ENCODE measurements around the gene FREM2.

FREM2 gene

DNA sequence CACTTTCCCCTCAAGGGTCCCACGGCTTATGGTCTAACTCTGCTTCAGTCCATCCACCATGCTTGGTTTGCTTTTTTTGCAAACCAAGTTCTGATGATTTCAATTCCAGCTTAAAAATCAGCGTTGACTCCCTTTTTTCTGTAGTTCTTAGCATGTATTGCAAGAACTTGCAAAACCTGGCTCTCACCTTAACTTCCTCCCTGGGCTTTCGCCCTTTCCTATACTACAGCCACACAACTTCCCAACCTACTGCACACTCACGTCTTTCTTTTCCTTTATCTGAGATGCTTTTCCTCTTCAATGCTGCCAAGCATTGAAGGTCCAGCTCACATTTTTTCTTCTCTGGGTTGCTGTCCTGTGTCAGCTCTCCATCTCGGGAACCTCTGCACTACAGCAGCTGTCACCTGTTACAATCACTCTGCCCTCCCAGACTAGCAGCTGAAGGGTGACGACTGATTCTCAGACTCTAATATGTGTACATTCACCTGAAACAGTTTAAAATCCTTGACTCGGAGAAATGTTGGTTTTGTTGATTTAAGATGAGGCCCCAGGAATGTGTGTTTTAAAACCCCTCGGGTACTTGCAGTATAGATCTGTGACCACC is 143.7 kb downstream of the FREM2 start:
- DNase-seq, result no peak

DNA sequence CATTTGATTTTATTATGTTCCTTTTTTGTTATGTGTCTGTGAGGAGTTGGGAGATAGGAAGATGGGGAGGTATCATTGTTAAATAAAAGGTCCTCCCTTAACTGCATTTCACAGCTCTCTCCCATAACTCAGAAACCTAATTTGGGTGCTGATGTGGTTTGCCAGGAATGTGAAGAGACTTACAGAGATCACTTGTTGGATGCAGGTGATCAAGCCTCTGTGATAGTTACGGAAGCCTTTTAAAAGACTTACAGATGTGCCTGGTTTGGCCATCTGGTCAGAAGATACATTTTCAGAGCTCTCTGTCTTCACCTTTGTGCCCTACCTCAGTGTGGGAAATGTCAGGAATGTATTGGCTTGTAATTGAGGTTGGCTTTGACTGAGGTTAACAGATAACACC is 157.7 kb downstream of the FREM2 start:
- no peak for DNase-seq

DNA sequence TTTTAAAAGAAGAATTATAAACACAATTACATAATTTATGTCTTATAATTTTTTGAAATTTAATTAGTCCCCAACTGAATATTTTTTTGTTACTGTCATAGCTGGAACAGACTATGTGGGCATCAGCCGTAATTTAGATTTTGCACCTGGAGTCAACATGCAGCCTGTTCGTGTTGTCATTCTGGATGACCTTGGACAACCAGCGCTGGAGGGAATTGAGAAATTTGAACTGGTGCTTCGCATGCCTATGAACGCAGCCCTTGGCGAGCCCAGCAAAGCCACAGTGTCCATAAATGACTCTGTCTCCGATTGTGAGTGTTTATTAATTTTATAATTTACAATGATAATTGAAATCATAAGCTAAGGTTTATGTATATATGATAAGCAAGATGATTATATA is 161.5 kb downstream of the FREM2 start:
- no peak for DNase-seq

DNA sequence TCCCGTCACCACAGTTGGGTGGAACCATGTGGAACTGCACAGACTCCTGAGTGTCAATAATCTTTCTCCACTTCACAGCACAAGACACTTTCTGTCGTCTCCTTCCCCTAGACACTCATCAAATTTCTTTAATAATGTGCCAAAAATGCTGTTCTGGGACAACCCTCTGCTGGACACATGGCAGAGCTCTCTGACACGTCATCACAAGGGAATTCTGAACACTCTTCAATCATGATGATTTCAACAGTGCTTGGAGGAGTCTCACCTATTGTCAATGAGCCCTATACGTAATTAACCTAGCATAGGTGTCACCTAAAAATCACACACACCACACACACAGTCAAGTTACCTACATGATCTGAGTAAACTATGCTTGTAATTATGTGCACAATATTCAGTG is 162.4 kb downstream of the FREM2 start:
- DNase-seq, result no peak

DNA sequence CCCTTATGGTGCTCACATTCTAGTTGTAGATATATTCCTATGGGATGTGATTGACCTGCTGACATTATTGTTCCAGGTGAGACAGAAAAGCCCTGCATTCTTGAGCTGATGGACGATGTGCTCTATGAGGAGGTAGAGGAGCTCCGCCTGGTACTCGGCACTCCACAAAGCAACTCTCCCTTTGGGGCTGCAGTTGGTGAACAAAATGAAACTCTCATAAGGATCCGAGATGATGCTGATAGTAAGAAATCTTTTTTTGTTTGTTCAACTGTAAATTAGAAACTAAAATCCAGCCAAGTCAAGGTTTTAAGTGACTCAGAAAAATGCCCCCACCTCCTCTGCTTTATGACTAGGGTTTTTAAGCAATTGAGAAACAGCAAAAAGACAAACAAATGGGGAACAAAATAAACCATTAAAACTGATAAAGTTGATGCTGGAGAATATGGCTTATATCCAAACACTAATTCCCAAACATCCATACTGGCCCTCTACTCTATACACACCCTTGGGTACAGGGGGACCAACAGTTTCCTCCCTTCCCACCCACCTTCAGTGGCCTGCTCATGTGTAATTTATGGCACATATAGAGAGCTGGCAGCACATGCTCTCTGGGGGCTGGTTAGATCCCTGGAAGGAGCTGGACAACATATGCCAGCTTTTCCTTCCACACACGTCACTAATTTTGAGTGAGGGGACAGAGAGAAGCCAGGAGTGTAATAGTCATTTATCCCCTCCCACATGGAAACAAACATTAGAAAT is 164.2 kb downstream of the FREM2 start:
- DNase-seq, result no peak

DNA sequence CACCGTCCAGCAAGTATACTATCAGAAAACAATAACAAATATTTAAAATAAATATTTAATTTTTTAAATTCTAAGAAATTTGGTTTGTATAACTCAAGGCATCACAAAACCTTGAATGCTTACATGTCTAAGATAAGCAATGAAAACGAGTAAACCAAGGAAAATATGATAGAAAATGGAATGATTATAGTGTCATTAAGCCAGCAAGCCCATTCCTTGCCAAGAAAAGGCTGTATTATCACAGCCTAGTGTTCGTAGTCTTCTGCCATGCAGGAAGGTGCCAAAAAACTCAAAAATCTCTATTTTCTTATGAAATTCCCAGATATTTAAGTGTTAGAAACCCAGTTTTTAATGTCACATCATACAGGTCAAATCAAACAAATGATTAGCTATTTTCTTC is 167.3 kb downstream of the FREM2 start:
- no peak for DNase-seq

DNA sequence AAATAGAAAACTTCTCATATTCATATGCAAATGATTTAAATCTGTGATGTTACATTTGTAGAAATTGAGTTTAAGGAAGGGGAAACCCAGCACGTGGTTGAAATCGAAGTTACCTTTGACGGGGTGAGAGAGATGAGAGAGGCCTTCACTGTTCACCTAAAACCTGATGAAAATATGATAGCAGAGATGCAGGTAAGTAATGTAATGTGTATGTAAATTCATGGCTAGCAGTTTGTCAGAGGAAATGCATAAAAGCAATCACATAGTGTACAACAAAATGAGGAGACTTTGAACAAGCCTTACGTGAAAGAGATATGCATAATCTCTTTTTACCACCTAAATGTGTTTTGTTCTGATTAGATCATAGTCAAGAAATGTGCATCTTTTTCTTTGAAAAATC is 169.2 kb downstream of the FREM2 start:
- DNase-seq, result no peak

DNA sequence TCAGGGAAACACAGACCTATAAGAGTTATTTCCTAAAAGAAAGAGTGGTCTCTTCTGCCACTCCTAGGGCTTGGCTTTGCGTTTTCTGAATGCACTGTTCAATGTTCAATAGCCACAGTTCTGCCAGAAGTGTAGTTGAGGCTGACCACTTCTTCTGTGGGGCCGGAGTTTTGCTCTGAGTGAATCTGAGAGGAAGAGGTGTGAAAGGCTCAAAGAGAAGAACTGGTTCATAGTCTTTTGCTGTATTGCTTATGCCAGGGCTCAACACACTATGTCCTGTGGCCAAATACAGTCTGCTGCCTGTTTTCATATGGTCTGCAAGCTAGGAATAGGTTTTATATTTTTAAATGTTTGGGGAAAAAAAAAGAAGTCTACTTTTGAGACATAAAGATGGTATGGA is 175.6 kb downstream of the FREM2 start:
- no peak for DNase-seq

DNA sequence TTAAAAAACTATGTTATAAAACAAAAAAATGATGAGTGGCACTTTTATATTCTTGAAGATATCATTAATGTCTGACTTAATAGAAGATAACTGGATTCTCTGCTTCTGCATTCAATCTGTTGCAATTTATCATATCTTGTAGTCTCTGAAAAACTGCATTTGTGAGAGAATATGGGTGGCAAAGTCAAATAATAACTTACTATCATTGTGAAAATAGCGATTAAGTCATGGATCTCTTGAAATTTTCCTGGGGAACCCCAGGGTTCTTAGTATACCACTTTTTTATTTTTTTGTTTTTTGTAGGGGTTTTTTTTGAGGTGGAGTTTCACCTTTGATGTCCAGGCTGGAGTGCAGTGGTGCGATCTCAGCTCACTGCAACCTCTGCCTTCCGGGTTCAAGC is 176.7 kb downstream of the FREM2 start:
- DNase-seq, result no peak

DNA sequence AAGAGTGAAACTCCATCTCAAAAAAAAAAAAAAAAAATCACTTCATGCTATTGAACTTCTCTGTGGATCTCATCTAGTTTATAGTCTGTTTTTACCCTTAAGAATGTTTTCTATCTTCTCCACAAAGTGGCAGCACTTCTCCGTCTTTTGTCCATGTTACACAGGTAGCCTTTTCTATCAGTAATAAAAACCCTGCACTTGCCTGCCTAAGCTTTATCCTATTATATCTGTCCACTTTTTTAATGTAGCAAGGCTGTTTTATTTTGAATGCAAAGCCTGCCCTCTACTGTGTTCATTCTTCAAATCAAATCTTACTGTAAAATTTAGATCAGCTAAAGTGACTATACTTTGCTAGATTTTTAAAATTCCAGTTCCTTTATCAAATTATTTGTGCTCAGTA is 179.8 kb downstream of the FREM2 start:
- DNase-seq, result peak in 1 of 3 donors; percentile 6

DNA sequence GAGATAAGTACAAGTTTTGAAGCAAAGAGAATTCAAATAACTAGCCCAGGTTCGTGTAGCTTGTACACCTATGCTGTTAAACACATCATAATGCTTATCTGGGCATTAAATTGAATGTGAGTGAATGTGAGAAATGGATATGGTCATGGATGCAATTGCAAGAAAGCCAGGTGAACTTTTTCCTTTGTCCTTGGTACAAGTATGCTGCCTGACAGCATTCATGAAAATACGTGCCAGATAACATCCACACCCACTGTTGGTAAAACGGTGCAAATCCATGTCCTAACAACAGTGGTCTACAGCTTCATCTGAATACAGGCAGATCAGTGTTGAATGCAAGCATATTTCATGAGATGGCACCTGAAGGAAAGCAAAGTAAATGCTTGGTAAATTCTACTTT is 181.5 kb downstream of the FREM2 start:
- no peak for DNase-seq

DNA sequence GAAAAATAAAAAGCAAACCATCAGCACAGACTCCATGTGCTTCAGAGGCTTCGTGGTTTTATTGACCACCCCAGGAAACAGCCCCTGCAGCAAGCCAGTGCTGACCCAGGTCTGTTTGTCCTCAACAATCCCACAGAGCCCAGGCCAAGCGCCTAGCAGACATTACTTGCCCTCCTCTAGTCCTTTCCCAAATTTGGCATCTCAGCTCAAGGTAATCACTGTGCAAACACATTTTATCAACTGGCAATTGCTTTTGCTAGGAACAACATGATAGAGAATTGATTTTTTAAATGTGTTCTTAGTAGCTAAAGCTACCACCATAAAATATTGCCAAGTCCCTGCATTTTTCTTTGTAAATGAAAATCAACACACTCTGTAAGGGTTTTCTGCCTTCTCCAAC is 182.0 kb downstream of the FREM2 start:
- DNase-seq, result no peak

DNA sequence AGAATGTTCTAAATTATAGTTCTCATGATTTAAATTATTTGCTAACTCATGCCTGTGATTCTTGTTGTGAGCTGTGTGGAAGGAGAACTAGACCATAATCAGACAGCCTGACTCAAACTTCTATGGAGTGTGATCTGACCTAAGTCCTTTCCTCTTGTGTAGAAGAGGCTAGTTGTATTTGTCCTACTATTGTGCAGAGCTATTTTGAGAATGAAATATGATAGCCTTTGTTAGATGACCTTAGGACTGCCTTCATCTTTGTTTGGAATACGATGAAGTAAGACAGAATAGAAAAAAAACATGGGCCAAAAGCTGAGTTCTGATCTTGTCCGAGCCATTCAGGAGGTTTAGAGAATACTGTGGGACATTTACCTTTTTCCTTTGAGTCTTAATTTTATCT is 184.4 kb downstream of the FREM2 start:
- peak in 1 of 3 donors; percentile 5 for DNase-seq

DNA sequence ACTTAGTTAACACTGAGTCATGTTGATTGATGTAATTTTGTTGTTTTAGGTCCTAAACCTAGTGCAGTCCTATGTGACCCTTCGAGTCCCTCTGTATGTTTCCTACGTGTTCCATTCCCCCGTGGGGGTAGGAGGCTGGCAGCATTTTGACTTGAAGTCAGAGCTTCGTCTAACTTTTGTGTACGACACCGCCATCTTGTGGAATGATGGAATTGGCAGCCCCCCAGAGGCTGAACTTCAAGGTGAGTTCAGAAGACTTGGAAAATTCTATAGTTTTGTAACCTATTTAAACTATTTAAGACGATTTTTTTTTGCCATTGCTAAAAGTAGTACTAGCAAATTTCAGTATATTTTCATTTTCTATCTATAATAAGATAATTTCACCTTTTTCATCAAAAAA is 185.8 kb downstream of the FREM2 start:
- peak; percentile 20 to 22 (median 21) for DNase-seq

DNA sequence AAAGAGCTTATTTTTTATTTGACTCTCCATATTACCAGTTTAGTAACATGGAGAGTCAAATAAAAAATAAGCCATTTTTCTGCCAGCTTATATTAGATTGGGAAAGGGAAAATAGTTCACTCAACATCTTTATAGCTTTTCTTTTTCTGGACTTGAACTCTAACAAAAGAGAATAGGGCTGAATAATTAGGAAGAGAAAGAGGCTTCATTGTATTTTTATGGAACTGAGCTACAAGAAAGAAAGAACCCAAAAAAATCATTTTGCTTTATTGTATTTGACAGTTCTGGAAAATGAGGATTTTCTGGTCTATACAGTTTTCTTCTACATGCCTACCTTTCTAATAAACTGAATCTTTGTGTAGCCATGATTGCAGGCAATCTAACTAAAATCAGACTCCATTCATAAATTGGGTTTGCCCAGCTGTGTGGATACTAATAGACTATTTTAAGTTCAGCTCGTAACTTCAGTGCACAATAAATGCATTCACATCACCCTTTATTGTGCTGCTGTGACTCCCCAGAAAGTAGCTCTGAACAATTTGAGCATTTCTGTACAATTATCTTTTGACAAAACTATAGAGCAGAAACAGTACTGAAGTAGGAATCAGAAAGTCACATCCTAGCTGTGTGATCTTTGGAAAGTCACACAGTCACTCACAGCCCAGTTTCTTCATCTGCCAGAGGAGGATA is 188.5 kb downstream of the FREM2 start:
- peak in 1 of 3 donors; percentile 15 for DNase-seq

DNA sequence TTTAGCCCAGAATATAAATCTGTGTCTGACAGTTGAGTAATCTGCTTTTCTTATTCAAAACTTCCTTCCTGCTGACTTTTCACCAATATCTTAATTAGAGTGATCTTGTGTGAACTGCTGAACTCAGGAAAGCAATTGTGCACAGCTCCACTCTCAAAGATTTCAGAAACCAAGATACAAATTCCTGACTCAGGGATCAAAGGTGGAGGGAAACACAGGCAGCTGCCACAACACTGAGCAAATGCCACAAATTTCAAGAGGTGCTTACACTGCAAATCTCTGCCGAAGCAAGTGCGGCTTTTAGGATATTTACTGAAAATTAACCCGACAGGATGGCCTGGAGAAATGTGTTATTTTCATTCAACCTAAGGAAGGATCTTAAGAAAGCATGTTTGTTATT is 192.4 kb downstream of the FREM2 start:
- no peak for DNase-seq

DNA sequence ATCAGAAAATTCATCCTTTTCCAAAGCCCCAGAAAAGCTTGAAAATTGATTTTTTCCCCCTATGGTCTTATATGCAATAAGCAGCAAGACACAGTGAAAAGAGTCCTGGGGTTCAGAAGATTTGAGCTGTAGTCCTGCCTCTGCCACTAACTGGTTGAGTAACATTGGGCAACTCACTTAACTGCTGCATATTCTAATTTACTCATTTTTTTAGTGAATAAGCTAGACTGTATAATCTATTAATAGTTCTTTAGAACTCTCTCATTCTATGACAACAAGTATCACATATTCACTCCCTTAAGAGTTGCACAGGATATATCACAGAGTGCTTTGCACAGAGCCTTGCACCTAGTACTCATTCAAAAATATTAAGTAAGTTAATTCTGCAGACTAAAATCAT is 192.9 kb downstream of the FREM2 start:
- DNase-seq, result no peak

DNA sequence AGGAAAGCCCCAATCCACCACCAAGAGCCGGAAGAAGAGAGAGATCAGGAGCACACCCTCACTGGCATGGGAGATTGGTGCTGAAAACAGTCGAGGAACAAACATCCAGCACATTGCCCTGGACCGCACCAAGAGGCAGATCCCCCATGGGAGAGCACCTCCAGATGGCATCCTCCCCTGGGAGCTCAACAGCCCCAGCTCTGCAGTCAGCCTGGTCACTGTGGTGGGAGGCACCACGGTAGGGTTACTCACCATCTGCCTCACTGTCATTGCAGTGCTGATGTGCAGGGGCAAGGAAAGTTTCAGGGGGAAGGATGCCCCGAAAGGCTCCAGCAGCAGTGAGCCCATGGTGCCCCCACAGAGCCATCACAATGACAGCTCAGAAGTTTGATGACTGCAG is 193.5 kb downstream of the FREM2 start:
- DNase-seq, result no peak

DNA sequence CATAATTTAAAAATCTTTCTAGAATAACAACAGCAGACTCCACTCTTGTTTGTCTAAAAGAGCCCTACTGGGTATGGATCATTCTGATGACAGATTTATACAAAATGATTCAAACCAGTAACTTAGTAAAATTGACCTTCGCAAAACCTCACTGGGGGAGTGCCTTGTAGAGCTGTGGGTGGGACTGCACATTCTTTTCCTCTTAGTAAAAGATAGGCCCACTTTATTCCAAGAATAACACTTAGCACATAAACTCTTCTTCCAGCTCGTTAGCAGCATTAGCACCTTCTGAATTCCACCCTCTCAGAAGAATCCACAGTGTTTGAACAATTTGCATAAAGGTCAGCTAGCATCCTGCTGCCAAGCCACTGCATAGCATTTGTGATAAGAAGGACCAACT is 196.9 kb downstream of the FREM2 start:
- DNase-seq, result no peak

DNA sequence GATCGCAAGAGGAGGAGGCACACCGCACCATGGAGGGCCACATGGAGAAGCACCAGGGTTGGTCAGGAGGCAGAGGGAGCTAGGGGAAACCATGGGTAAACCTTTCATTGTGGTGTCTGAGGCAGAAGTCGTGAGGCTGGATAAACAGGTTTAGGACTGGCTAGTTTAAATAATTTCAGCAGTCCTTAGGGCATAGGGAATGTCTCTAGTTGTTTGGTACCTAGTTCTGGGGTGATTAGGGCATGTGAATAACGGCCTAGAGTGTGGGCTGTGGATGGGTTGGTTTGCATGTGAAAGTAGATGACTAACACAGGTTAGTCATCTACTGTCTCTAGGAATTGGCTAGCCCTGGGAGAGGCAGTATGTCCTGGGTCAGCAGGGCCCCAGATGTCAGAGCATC is 201.4 kb downstream of the FREM2 start:
- DNase-seq, result no peak

DNA sequence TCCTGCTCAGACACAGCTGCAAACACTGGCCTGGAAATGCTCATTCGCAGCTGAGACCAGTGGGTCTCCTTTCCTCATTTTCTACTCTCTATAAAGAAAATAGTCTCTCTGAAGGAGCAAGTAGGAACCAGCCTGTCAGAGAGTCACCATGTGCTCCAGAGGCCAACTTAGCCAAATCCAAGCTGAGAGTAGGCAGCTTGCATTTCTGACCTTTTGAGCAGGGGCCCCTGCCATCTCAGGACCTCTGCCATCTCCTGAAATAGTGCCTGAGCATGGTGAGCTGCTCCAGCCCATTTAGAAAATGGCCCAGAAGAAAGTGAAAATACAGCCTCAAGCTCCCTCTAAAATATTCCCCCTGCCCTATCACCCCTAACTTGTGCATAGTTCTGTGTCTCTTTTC is 208.2 kb downstream of the FREM2 start:
- DNase-seq, result no peak

DNA sequence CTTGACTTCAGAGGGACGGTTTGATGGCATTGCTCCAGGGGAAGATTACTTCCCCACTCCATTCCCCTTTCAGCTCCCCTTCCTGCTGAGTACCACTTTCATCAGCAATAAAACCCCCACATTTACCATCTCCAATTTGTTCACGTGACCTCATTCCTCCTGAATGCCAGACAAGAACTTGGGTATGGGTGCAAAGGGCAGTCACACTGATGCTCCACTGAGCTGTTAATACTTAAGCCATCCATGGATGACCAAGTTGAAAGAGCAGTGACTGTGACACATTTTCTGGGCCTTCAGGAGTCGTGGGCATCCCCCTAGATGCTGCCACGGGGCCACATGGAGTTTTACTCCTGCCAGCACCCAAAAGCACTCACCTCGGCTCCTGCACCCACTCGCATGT is 210.6 kb downstream of the FREM2 start:
- DNase-seq, result no peak

DNA sequence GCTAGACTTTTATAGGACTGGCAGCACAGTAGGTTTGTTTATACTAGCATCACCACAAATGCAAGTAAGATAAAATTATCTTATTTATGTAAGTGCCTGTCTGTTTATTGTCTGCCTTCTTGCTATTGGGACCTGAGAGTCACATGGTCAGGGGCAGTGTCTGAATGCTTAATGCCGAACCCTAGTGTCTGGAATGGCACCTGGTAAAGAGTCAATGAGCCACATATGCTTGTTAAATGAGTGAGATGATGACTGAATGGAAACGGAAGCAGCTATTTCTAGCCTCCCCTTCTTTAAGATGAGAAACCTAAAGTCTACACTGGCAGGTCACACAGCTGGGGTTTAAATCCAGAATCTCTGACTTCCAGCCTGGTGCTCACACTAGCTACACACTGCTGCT is 211.6 kb downstream of the FREM2 start:
- DNase-seq, result no peak

DNA sequence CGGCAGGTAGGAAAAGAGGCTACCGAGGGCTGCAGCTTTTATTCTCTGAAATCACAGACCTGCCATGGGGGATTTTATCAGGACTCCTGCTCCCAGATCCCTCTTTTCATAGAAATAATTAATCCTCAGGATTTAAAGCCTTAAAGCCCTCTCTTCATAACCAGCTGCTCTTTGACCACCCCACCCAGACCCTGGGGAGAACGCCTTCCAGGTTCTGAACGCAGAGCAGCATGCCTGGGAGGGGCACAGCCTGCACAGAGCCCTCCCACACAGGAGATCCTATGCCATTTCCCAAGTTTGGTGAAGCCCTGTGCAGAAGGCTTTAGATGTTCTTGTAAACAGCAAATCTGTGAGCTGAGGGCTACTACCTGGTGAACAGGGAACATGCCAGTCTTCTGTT is 212.7 kb downstream of the FREM2 start:
- no peak for DNase-seq
